B cell (primary cell): ENCODE results near the gene UBR4. TPM values are rescaled to one million over a fixed set of nuclear protein-coding genes. Genes with fewer than 3 reads are reported as not detected.

ENCODE experiments used
- ATAC-seq: fragments of 200-7000 bp; cut with Tn5 transposase; one replicate; pipeline ENCODE4 v1.10.0; 2021; ENCODE audit warnings: low read depth, mild to moderate bottlenecking, moderate number of reproducible peaks, moderate library complexity
- CTCF ChIA-PET: fragments of 350-600 bp; sonication (Branson Sonifier 250); formaldehyde crosslinking; loops from one replicate; lab custom pipeline; 2021; ENCODE audit warnings: antibody characterized with exemption, inconsistent platforms; lab: Charles Lee
- POLR2A ChIA-PET: fragments of 350-600 bp; sonication (Branson Sonifier 250); formaldehyde crosslinking; loops from one replicate; lab custom pipeline; 2021; ENCODE audit warnings: antibody characterized with exemption; lab: Charles Lee
- DNase-seq: peaks from one replicate; pipeline ENCODE4 v3.0.0; 2013
- H2AFZ ChIP-seq: 2 replicates; pipeline ENCODE4 v1.6.1; 2012; ENCODE audit warnings: mild to moderate bottlenecking, low read depth, low read length; ENCODE audit not compliant: insufficient read depth, poor library complexity, severe bottlenecking
- H3K27ac ChIP-seq, 2 donors: 1 replicate in 1 of 2; 2 replicates in 1 of 2; pipeline ENCODE4 v1.5.1; 2012 to 2013; ENCODE audit warnings: low read length in 2 of 2, mild to moderate bottlenecking in 2 of 2, moderate library complexity in 1 of 2
- H3K27me3 ChIP-seq, 4 experiments: fragments of 200-600 bp in 1 of 4; sonication (generic) in 1 of 4; replicated peaks in 1 of 4; 1 replicate in 2 of 4; 2 replicates in 2 of 4; pipeline versions ENCODE4 v1.6.1 to v1.7.0; 2013 to 2016; ENCODE audit warnings: low read length in 3 of 4, mild to moderate bottlenecking in 2 of 4, mixed read lengths in 1 of 4, moderate library complexity in 1 of 4; ENCODE audit not compliant: insufficient read depth in 4 of 4, control insufficient read depth in 3 of 4; ENCODE audit errors: control extremely low read depth in 1 of 4
- H3K36me3 ChIP-seq, 2 experiments: replicated peaks in 1 of 2; 1 replicate in 1 of 2; 2 replicates in 1 of 2; pipeline versions ENCODE4 v1.6.1 to v1.7.1; 2013; ENCODE audit warnings: low read length in 1 of 2; ENCODE audit not compliant: insufficient read depth in 2 of 2, control insufficient read depth in 1 of 2; ENCODE audit errors: control extremely low read depth in 1 of 2, extremely low read depth in 1 of 2
- H3K4me1 ChIP-seq, 2 donors: fragments of 200-600 bp in 1 of 2; sonication (generic) in 1 of 2; 1 replicate in 1 of 2; 2 replicates in 1 of 2; pipeline versions ENCODE4 v1.5.1 to v1.6.1; 2013 to 2017; ENCODE audit warnings: low read length in 2 of 2; ENCODE audit not compliant: control insufficient read depth in 2 of 2, insufficient read depth in 2 of 2
- H3K4me2 ChIP-seq: replicated peaks from 2 replicates; pipeline ENCODE3; 2012; ENCODE audit warnings: mild to moderate bottlenecking, low read depth, low read length; ENCODE audit not compliant: poor library complexity, severe bottlenecking
- H3K4me3 ChIP-seq, 5 experiments: fragments of 200-600 bp in 1 of 5; sonication (generic) in 1 of 5; 1 replicate in 3 of 5; 2 replicates in 2 of 5; pipeline versions ENCODE4 v1.5.1 to v1.7.0; 2011 to 2016; ENCODE audit warnings: low read length in 4 of 5, mild to moderate bottlenecking in 4 of 5, low read depth in 2 of 5, control low read depth in 1 of 5, moderate library complexity in 1 of 5; ENCODE audit not compliant: insufficient read depth in 1 of 5; ENCODE audit errors: control extremely low read depth in 1 of 5, extremely low read depth in 1 of 5
- H3K79me2 ChIP-seq: fragments of 200-600 bp; sonication (generic); one replicate; pipeline ENCODE4 v1.6.0; 2016; ENCODE audit warnings: low read length; ENCODE audit not compliant: control insufficient read depth, insufficient read depth
- H3K9ac ChIP-seq: fragments of 200-600 bp; sonication (generic); 2 replicates; pipeline ENCODE4 v1.6.1; 2017; ENCODE audit warnings: mild to moderate bottlenecking, low read length, moderate library complexity
- H3K9me3 ChIP-seq, 3 donors: one replicate each; pipeline versions ENCODE4 v1.6.1 to v1.7.1; 2013; ENCODE audit warnings: low read length in 2 of 3; ENCODE audit not compliant: control insufficient read depth in 2 of 3, insufficient read depth in 1 of 3; ENCODE audit errors: control extremely low read depth in 1 of 3
- H4K20me1 ChIP-seq: 2 replicates; pipeline ENCODE4 v1.6.0; 2012; ENCODE audit warnings: mild to moderate bottlenecking, low read length; ENCODE audit not compliant: insufficient read depth, control insufficient read depth, poor library complexity, severe bottlenecking
- H3K27ac Mint-ChIP-seq: one replicate; pipeline ENCODE4 v1.8.0; 2021; ENCODE audit warnings: mixed read lengths
- H3K27me3 Mint-ChIP-seq: one replicate; pipeline ENCODE4 v1.8.0; 2021; ENCODE audit warnings: mixed read lengths
- H3K4me1 Mint-ChIP-seq: one replicate; pipeline ENCODE4 v1.8.0; 2021; ENCODE audit warnings: mixed read lengths
- H3K4me3 Mint-ChIP-seq: one replicate; pipeline ENCODE4 v1.8.0; 2021; ENCODE audit warnings: mixed read lengths
- H3K9me3 Mint-ChIP-seq: one replicate; pipeline ENCODE4 v1.8.0; 2022; ENCODE audit warnings: mixed read lengths; ENCODE audit not compliant: insufficient read depth
- CTCF ChIP-seq: fragments of 200-600 bp; IDR thresholded peaks from one replicate; pipeline ENCODE4 v1.8.0; 2022; ENCODE audit warnings: antibody characterized with exemption, mild to moderate bottlenecking
- EZH2 ChIP-seq: IDR thresholded peaks from 2 replicates; pipeline ENCODE4 v1.6.1; 2012; ENCODE audit warnings: borderline replicate concordance, low read depth, mild to moderate bottlenecking, moderate library complexity, low read length; ENCODE audit not compliant: insufficient read depth, poor library complexity, severe bottlenecking
- WGBS: methylation state at CpG from one replicate; pipeline ENCODE4 v1.1.5; 2013; ENCODE audit warnings: missing lambda C conversion rate; ENCODE audit not compliant: insufficient coverage; 5-methylcytosine and 5-hydroxymethylcytosine counted together
- intact Hi-C: fragments of 100-400 bp; cut with micrococcal nuclease; formaldehyde crosslinking; loops from one replicate; pipeline ENCODE4 v1.10.0; 2022
- polyA plus RNA-seq: library from polyadenylated mRNA; depleted of rRNA; stranded (reverse); fragments of >200 nt; gene quantifications from 2 replicates; pipeline ENCODE4 v1.2.3, GENCODE V29; 2012
- total RNA-seq, 2 donors: library from RNA; stranded (reverse); fragments of 120-200 nt in 1 of 2; gene quantifications; 1 replicate in 1 of 2; 2 replicates in 1 of 2; pipeline versions ENCODE4 v1.2.3 to v1.2.4, GENCODE V29; 2013 to 2022

The UBR4 gene
- total and polyA plus RNA-seq, 2 donors (not counting 1 experiment from before 2014, with no cell fraction given): 90.0 to 190 TPM

GRCh38 chr1:19066874-19067181 is 143.2 kb downstream of the UBR4 start:
- Mint-ChIP-seq H3K27ac (no peak overlapping the region), H3K27me3 (no peaks in the 10 kb centered on the region), H3K4me1 (no peaks in the 10 kb centered on the region), H3K4me3 (no peak overlapping the region), H3K9me3 (no peaks in the 10 kb centered on the region)
- H3K4me2 ChIP-seq: no peak overlapping the region
- no peak for ATAC-seq
- intact Hi-C loops: no loop called here
- no peak overlapping the region for H2AFZ ChIP-seq
- no peak for DNase-seq
- no peaks in the 10 kb centered on the region for H3K79me2 ChIP-seq
- H4K20me1 ChIP-seq: no peaks in the 10 kb centered on the region
- H3K36me3 ChIP-seq: no peaks in the 10 kb centered on the region
- peaks cover 0 to 12% (median 0%) of the 10 kb centered on the region in 3 donors for H3K9me3 ChIP-seq
- WGBS: 82% methylated on average over 10 of the region's 10 CpGs
- no peak overlapping the region for H3K9ac ChIP-seq
- H3K4me1 ChIP-seq: no peaks in the 10 kb centered on the region
- no peak overlapping the region for H3K27ac ChIP-seq
- ChIA-PET CTCF (no interaction called here), POLR2A (no interaction called here)
- H3K27me3 ChIP-seq: no peaks in the 10 kb centered on the region
- no peak for TF ChIP-seq CTCF
- TF ChIP-seq EZH2: no peak
- no peak overlapping the region for H3K4me3 ChIP-seq

- Histone ChIP-seq H2AFZ (no peak overlapping the region), H3K4me1 (no peaks in the 10 kb centered on the region), H3K4me3 (no peak overlapping the region), H3K36me3 (no peaks in the 10 kb centered on the region), H3K9ac (no peak overlapping the region), H3K27me3 (no peaks in the 10 kb centered on the region), H3K4me2 (no peak overlapping the region), H3K27ac (no peak overlapping the region), H3K79me2 (no peaks in the 10 kb centered on the region), H4K20me1 (no peaks in the 10 kb centered on the region), H3K9me3 (peaks cover 0 to 16% (median 0%) of the 10 kb centered on the region in 3 donors)
- no peak for TF ChIP-seq CTCF
- no peak for TF ChIP-seq EZH2
- ChIA-PET CTCF (no interaction called here), POLR2A (no interaction called here)
- ATAC-seq (no peak), DNase-seq (no peak)
- Mint-ChIP-seq H3K4me3 (no peak overlapping the region), H3K4me1 (no peaks in the 10 kb centered on the region), H3K27ac (no peak overlapping the region), H3K27me3 (no peaks in the 10 kb centered on the region), H3K9me3 (peaks cover under 1% of the 10 kb centered on the region)
- WGBS: 81% methylated on average over 10 of the region's 14 CpGs
- intact Hi-C loops: no loop called here
Observed at GRCh38 chr1:19066248-19066873, 143.7 kb downstream of the UBR4 start.
